Karpas-422 (cell line): ENCODE measurements around the gene TBC1D8B. TPM values are rescaled to one million over a fixed set of nuclear protein-coding genes. Genes with fewer than 3 reads are reported as not detected.
"Not testable (repeated sequence)": the region's sequence is repeated elsewhere in the genome, so short reads cannot be mapped to it uniquely, and the experiment has no call there.

Experiments used
- DNase-seq: peaks from one replicate; pipeline ENCODE4 v3.0.0-alpha.2; 2015
- H2AFZ ChIP-seq: fragments of 200-600 bp; sonication (generic); 2 replicates; pipeline ENCODE4 v1.6.1; 2014; ENCODE audit warnings: antibody characterized with exemption, low read length, mixed read lengths
- H3K27ac ChIP-seq: fragments of 200-600 bp; sonication (generic); 2 replicates; pipeline ENCODE4 v1.5.1; 2014; ENCODE audit warnings: mild to moderate bottlenecking, low read length, moderate library complexity
- H3K27me3 ChIP-seq: fragments of 200-600 bp; sonication (generic); 2 replicates; pipeline ENCODE4 v1.6.1; 2014; ENCODE audit warnings: low read length, mixed read lengths
- H3K36me3 ChIP-seq: fragments of 200-600 bp; sonication (generic); 2 replicates; pipeline ENCODE4 v1.6.1; 2014; ENCODE audit warnings: low read length, mixed read lengths; ENCODE audit not compliant: insufficient read depth
- H3K4me1 ChIP-seq: fragments of 200-600 bp; sonication (generic); 2 replicates; pipeline ENCODE4 v1.6.1; 2014; ENCODE audit warnings: mild to moderate bottlenecking, low read length, mixed read lengths
- H3K4me2 ChIP-seq: fragments of 200-600 bp; sonication (generic); 2 replicates; pipeline ENCODE4 v1.6.1; 2014; ENCODE audit warnings: low read length, low read depth, mild to moderate bottlenecking; ENCODE audit not compliant: poor library complexity, severe bottlenecking
- H3K4me3 ChIP-seq: fragments of 200-600 bp; sonication (generic); 2 replicates; pipeline ENCODE4 v1.5.1; 2014; ENCODE audit warnings: mild to moderate bottlenecking, antibody characterized with exemption, low read length, mixed read lengths
- H3K79me2 ChIP-seq: fragments of 200-600 bp; sonication (generic); 2 replicates; pipeline ENCODE4 v1.6.1; 2014; ENCODE audit warnings: mild to moderate bottlenecking, low read length, mixed read lengths
- H3K9ac ChIP-seq: fragments of 200-600 bp; sonication (generic); 2 replicates; pipeline ENCODE4 v1.6.0; 2014; ENCODE audit warnings: low read length
- H3K9me2 ChIP-seq: fragments of 200-600 bp; sonication (generic), shearing (Covaris generic); replicated peaks from 2 replicates; pipeline ENCODE4 v1.6.0; 2014; ENCODE audit warnings: mild to moderate bottlenecking, low read length, moderate library complexity; ENCODE audit not compliant: insufficient read depth
- H3K9me3 ChIP-seq: fragments of 300-700, 200-600 bp; sonication (generic); 2 replicates; pipeline ENCODE4 v1.6.1; 2014; ENCODE audit warnings: low read length, mixed read lengths
- H4K20me1 ChIP-seq: fragments of 200-600 bp; sonication (generic); 2 replicates; pipeline ENCODE4 v1.6.1; 2014; ENCODE audit warnings: mild to moderate bottlenecking, antibody characterized with exemption, low read length, low read depth; ENCODE audit not compliant: insufficient read depth
- total RNA-seq: library from RNA; depleted of rRNA; stranded (reverse); fragments of >200 nt; shearing (Covaris generic); gene quantifications from 2 replicates; pipeline ENCODE4 v1.2.3, GENCODE V29; 2014; ENCODE audit warnings: low replicate concordance

Gene TBC1D8B
- total RNA-seq, 1 experiment from 2014 or later, result not detected

DNA sequence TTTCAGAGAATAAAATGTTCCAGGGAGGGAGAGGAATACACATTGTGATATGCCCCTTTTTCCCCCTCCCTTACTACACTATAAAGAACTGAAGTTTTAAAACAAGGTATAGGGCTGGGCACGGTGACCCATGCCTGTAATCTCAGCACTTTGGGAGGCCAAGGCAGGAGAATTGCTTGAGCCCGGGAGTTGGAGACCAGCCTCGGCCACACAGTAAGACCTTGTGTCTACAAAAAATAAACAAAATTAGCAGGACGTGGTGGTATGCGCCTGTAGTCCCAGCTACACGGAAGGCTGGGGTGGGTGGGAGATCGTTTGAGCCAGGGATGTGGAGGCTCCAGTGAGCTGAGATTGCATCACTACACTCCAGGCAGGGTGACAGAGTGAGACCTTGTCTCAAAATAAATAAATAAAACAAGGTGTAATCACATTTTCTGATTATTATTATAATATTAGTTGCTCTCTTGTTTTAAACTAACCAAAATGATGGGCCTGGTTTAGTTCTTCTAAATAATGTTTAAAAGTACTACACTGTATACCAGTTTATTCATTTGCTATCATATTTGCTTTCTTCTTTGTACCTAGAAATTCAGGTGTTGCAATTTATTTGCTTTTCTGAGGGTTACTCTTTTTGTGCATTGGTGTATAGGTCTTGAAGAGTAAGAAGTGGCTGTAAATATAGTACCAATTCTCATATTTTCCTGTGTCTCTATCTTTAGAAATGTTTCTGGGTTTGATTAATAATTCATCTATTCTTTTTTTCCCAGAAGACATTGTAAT lies 8.8 kb downstream of the TBC1D8B start:
- Histone ChIP-seq H3K9me2 (no peaks in the 10 kb centered on the region), H3K79me2 (no peaks in the 10 kb centered on the region), H2AFZ (no peak overlapping the region), H3K9ac (no peak overlapping the region), H3K4me1 (no peaks in the 10 kb centered on the region), H4K20me1 (no peaks in the 10 kb centered on the region), H3K27ac (no peak overlapping the region), H3K36me3 (no peaks in the 10 kb centered on the region), H3K4me2 (no peak overlapping the region), H3K4me3 (no peak overlapping the region), H3K9me3 (no peaks in the 10 kb centered on the region), H3K27me3 (no peaks in the 10 kb centered on the region)
- no peak for DNase-seq

DNA sequence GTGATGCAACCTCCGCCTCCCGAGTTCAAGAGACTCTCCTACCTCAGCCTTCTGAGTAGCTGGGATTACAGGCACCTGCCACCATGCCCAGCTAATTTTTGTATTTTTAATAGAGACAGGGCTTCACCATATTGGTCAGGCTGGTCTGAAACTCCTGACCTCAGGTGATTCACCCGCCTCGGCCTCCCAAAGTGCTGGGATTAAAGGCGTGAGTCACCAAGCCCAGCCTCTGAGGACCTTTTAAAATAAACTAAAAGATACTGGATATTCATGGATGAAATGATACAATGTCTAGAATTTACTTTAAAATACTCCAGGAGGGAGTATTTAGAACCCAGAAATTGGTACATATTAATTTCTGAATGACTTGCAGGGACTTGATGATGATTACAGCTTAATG lies 10.5 kb downstream of the TBC1D8B start:
- not testable (repeated sequence) for H3K27ac ChIP-seq, DNase-seq, H3K4me3 ChIP-seq, H4K20me1 ChIP-seq, H3K79me2 ChIP-seq, H3K9me3 ChIP-seq, H3K27me3 ChIP-seq, H2AFZ ChIP-seq, H3K9me2 ChIP-seq, H3K4me1 ChIP-seq, H3K9ac ChIP-seq, H3K36me3 ChIP-seq, H3K4me2 ChIP-seq

DNA sequence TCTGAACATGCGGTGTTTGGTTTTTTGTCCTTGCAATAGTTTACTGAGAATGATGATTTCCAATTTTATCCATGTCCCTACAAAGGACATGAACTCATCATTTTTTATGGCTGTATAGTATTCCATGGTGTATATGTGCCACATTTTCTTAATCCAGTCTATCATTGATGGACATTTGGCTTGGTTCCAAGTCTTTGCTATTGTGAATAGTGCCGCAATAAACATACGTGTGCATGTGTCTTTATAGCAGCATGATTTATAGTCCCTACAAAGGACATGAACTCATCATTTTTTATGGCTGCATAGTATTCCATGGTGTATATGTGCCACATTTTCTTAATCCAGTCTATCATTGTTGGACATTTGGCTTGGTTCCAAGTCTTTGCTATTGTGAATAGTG lies 11.6 kb downstream of the TBC1D8B start:
- H3K79me2 ChIP-seq, H4K20me1 ChIP-seq, H3K9me2 ChIP-seq, H3K27ac ChIP-seq, H3K4me2 ChIP-seq, H3K4me1 ChIP-seq, H3K9me3 ChIP-seq, H3K36me3 ChIP-seq, DNase-seq, H2AFZ ChIP-seq, H3K27me3 ChIP-seq, H3K4me3 ChIP-seq, H3K9ac ChIP-seq: not testable (repeated sequence)

DNA sequence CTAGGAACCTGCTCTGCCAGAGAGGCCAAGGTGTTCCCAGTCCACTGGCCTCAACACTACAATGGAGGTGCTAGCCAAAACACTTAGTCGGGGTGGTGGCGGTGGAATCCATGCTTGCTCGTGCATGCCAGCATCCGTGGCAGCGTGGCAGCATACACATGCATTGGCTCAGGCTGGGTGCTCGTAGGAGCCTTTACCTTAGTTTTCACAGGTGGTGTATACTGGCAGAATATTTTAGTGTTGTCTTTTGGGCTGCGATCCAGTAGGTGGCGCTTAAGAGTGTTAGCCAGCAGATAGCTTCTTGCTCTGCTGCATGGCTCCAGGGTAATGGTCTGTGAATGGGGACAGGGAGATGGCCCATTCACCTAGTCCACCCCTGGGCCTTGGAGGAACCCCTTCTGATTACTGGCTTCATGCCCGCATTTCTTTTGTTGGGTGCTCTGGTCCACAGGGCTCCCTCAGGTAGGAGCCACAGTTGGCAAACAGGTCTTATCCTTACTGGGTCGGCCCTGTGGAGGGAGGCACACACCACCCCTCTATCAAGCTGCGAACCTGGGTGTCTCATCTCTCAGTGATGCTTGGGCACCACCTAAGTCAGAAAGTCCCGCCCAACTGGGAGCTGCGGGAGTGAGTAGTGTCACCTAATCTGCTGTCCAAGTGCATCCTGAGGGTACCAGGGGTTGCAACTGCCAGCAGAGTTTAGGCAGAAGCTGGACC lies 60.7 kb downstream of the TBC1D8B start:
- Histone ChIP-seq H3K4me3 (no peak overlapping the region), H3K4me2 (no peak overlapping the region), H3K9ac (no peak overlapping the region), H3K9me2 (no peaks in the 10 kb centered on the region), H3K79me2 (no peaks in the 10 kb centered on the region), H3K27ac (no peak overlapping the region), H4K20me1 (no peaks in the 10 kb centered on the region), H3K4me1 (no peaks in the 10 kb centered on the region), H3K36me3 (no peaks in the 10 kb centered on the region), H2AFZ (no peak overlapping the region), H3K9me3 (no peaks in the 10 kb centered on the region), H3K27me3 (no peaks in the 10 kb centered on the region)
- DNase-seq, result peak; percentile 71

DNA sequence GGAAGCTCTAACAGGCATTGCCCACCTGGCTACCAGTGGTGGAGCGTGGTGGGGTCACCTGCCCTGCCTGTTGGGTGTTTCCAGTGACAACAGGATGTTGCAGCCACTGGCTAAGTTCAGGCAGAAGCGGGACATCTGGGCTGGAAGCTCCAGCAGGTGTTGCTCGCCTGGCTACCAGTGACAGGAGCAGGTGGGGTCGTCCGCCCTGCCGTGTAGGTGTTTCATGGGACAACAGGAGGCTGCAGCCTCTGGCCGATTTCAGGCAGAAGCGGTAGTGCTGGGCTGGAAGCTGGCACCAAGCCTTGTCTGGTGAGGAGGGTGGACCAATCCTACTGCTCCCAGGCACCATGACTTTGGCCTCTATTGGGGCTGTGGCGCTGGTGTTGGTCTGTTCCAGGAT lies 61.2 kb downstream of the TBC1D8B start:
- H3K9me2 ChIP-seq, result no peaks in the 10 kb centered on the region
- H3K79me2 ChIP-seq, result no peaks in the 10 kb centered on the region
- no peak overlapping the region for H3K4me3 ChIP-seq
- no peaks in the 10 kb centered on the region for H3K4me1 ChIP-seq
- H3K27ac ChIP-seq, result no peak overlapping the region
- no peak overlapping the region for H3K9ac ChIP-seq
- H4K20me1 ChIP-seq, result no peaks in the 10 kb centered on the region
- no peak for DNase-seq
- H3K36me3 ChIP-seq, result no peaks in the 10 kb centered on the region
- no peak overlapping the region for H2AFZ ChIP-seq
- H3K9me3 ChIP-seq, result no peaks in the 10 kb centered on the region
- H3K4me2 ChIP-seq, result no peak overlapping the region
- H3K27me3 ChIP-seq, result no peaks in the 10 kb centered on the region

DNA sequence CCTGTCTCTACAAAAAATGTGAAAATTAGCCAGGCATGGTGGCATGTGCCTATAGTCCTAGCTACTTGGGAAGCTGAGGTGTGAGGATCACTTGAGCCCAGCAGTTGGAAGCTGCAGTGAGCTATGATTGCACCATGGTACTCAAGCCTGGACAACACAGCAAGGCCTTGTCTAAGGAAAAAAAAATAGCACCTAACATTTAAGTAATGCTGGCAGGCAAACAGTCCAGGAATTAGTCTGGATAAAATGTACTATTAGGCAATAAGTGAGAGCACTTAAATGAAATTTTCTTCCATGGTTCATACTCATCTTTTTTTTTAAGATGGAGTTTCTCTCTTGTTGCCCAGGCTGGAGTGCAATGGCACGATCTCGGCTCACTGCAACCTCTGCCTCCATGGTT lies 70.3 kb downstream of the TBC1D8B start:
- not testable (repeated sequence) for H3K4me2 ChIP-seq, H3K27ac ChIP-seq, H3K9me2 ChIP-seq, DNase-seq, H3K9me3 ChIP-seq, H3K4me1 ChIP-seq, H3K4me3 ChIP-seq, H3K9ac ChIP-seq, H3K79me2 ChIP-seq, H2AFZ ChIP-seq, H4K20me1 ChIP-seq, H3K36me3 ChIP-seq, H3K27me3 ChIP-seq

DNA sequence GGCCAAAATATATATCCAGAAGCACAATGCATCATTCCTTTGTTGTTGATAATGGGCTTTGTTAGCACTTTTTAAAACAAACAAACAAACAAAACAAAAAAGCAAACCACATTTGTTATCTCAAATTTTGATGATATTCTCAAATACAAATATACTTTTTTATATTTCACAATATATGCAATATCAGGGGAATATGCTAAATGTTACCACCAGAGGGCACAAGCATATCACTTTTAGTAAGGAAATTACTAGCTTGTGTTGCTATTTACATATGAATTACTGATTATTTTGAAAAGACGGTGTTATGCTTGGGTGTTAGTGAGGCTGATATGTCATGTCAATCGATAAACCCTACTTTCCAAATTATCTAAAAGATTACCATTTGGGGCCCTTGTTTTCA lies 71.6 kb downstream of the TBC1D8B start:
- H4K20me1 ChIP-seq, result no peaks in the 10 kb centered on the region
- no peak overlapping the region for H2AFZ ChIP-seq
- no peak overlapping the region for H3K4me3 ChIP-seq
- H3K27ac ChIP-seq, result no peak overlapping the region
- no peak overlapping the region for H3K9ac ChIP-seq
- H3K79me2 ChIP-seq, result no peaks in the 10 kb centered on the region
- H3K4me2 ChIP-seq, result no peak overlapping the region
- peak; percentile 80 for DNase-seq
- no peaks in the 10 kb centered on the region for H3K9me3 ChIP-seq
- H3K9me2 ChIP-seq, result no peaks in the 10 kb centered on the region
- 0 out of 2 replicates have a peak, but pooled peaks cover 3% of the 10 kb centered on the region for H3K4me1 ChIP-seq
- no peaks in the 10 kb centered on the region for H3K27me3 ChIP-seq
- no peaks in the 10 kb centered on the region for H3K36me3 ChIP-seq

DNA sequence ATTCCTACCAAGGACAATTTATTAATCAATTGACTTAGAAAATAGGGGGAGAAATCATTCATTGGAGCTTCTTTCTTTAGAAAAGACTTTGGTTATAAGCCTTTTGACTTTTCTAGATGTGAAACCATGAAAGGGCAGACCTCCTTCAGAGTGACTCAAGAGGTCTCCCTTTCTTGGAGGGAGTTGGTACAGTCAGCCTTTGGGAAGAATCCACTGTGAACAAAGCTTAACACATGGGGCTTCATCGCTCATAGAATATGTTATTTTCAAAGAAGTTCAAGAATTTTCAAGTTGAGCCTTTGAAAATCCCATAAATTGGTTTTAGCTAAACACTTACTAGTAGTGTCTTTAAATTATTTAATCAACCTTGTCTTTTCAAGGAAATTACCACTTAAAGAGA lies 72.7 kb downstream of the TBC1D8B start:
- Histone ChIP-seq H3K27me3 (no peaks in the 10 kb centered on the region), H3K4me1 (0 out of 2 replicates have a peak, but pooled peaks cover 3% of the 10 kb centered on the region), H3K9me3 (no peaks in the 10 kb centered on the region), H3K4me3 (no peak overlapping the region), H2AFZ (no peak overlapping the region), H3K9me2 (no peaks in the 10 kb centered on the region), H3K79me2 (no peaks in the 10 kb centered on the region), H3K27ac (no peak overlapping the region), H3K36me3 (no peaks in the 10 kb centered on the region), H4K20me1 (no peaks in the 10 kb centered on the region), H3K4me2 (no peak overlapping the region), H3K9ac (no peak overlapping the region)
- no peak for DNase-seq
